ENCODE results near the gene BMPR1A. TPM values are rescaled to one million over a fixed set of nuclear protein-coding genes. Genes with fewer than 3 reads are reported as not detected.

Gene BMPR1A
- total RNA-seq, 1 donor = 71.7 TPM

DNA sequence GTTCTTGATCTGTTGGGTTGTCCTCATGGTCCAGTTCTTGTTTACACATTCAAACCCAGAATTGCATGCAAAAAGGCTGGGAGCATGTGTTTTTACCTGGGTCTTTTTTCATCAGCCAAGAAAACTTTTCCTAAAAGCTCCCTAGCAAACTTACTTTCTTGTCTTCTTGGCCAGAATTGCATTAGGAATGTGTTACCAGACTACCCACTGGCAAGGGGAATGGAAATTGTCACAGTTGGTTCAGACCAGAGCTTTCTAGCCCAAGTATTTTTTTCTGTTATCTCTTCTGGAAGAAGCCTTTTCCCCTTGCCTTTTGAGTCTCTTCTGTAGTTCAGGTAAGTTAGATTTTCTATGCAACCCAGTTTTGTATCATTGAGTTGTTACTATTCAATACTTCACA lies 77.5 kb downstream of the BMPR1A start:
- H3K4me1 ChIP-seq (ENCODE audit: insufficient read depth, low read length) = no peaks in the 10 kb centered on the region
- H3K79me2 ChIP-seq (ENCODE audit: insufficient read depth, low read length) = peaks cover 82% of the 10 kb centered on the region
- H3K36me3 ChIP-seq (ENCODE audit: insufficient read depth, low read length) = no peaks in the 10 kb centered on the region
- DNase-seq (ENCODE audit: insufficient read length, low spot score, missing footprints) = no peak
- no peak overlapping the region for H3K27ac ChIP-seq (ENCODE audit: low read depth, low read length)
- H3K9me3 ChIP-seq (ENCODE audit: low read depth, low read length) = no peaks in the 10 kb centered on the region
- no peak overlapping the region for H3K4me3 ChIP-seq (ENCODE audit: insufficient read depth, low read length)
- no peak overlapping the region for H3K4me2 ChIP-seq (ENCODE audit: insufficient read depth, low read length)
- H3K27me3 ChIP-seq (ENCODE audit: insufficient read depth, low read length) = no peaks in the 10 kb centered on the region
- no peak overlapping the region for H2AFZ ChIP-seq (ENCODE audit: low read length)
- TF ChIP-seq, protein P1, sequence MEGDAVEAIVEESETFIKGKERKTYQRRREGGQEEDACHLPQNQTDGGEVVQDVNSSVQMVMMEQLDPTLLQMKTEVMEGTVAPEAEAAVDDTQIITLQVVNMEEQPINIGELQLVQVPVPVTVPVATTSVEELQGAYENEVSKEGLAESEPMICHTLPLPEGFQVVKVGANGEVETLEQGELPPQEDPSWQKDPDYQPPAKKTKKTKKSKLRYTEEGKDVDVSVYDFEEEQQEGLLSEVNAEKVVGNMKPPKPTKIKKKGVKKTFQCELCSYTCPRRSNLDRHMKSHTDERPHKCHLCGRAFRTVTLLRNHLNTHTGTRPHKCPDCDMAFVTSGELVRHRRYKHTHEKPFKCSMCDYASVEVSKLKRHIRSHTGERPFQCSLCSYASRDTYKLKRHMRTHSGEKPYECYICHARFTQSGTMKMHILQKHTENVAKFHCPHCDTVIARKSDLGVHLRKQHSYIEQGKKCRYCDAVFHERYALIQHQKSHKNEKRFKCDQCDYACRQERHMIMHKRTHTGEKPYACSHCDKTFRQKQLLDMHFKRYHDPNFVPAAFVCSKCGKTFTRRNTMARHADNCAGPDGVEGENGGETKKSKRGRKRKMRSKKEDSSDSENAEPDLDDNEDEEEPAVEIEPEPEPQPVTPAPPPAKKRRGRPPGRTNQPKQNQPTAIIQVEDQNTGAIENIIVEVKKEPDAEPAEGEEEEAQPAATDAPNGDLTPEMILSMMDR (IDR thresholded peaks at IDR 0.05; ENCODE audit: extremely low read depth, low read depth, low read length) = no peak
- H4K20me1 ChIP-seq (ENCODE audit: insufficient read depth, low read length) = peaks cover 56% of the 10 kb centered on the region

DNA sequence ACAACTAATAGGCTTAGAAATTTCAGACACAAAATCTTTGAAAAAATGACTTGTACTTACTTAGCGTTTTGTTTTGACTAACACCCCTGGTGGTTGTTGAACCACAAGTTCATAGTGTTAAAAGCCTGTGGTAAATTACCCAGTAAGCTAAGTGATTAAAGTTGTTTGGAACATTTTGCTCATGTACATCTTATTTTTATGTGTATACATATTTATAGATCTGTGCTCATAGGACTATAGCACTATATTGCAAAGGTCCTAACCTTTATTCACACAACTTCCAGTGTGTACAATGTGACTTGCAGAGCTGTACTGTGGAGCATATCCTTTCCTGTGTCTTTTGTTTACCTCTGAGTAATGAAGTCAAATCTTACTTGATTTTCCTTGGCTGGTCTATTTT lies 79.6 kb downstream of the BMPR1A start:
- Histone ChIP-seq H4K20me1 (ENCODE audit: insufficient read depth, low read length) (peaks cover 41% of the 10 kb centered on the region), H3K36me3 (ENCODE audit: insufficient read depth, low read length) (no peaks in the 10 kb centered on the region), H3K79me2 (ENCODE audit: insufficient read depth, low read length) (peaks cover 65% of the 10 kb centered on the region), H3K4me2 (ENCODE audit: insufficient read depth, low read length) (no peak overlapping the region), H3K4me1 (ENCODE audit: insufficient read depth, low read length) (no peaks in the 10 kb centered on the region), H2AFZ (ENCODE audit: low read length) (no peak overlapping the region), H3K27me3 (ENCODE audit: insufficient read depth, low read length) (no peaks in the 10 kb centered on the region), H3K9me3 (ENCODE audit: low read depth, low read length) (no peaks in the 10 kb centered on the region), H3K4me3 (ENCODE audit: insufficient read depth, low read length) (no peak overlapping the region), H3K27ac (ENCODE audit: low read depth, low read length) (no peak overlapping the region)
- TF ChIP-seq, protein P1 (IDR thresholded peaks at IDR 0.05; ENCODE audit: extremely low read depth, low read depth, low read length) = no peak
- DNase-seq (ENCODE audit: insufficient read length, low spot score, missing footprints) = no peak

DNA sequence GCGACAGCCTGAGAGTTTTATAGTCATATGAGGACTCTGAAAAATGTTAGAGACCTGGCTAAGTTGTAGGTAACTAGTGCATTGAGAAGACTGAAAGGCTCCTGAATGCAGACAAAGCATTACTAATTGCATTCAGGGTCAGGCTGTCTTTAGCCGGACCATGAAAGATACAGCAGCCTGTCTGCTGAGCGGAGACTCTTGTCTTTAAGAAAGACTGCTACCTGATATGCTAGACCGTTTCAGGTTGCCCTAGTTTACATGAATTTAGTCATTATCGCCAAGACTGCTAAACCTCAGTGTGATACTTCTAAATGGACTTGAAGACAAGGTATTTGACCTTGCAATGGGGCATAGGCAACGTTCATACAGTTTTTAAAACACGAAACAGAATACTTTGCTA lies 81.2 kb downstream of the BMPR1A start:
- H3K4me2 ChIP-seq (ENCODE audit: insufficient read depth, low read length) = no peak overlapping the region
- no peak overlapping the region for H3K27ac ChIP-seq (ENCODE audit: low read depth, low read length)
- H3K4me3 ChIP-seq (ENCODE audit: insufficient read depth, low read length) = no peak overlapping the region
- no peaks in the 10 kb centered on the region for H3K9me3 ChIP-seq (ENCODE audit: low read depth, low read length)
- H3K4me1 ChIP-seq (ENCODE audit: insufficient read depth, low read length) = no peaks in the 10 kb centered on the region
- no peak overlapping the region for H2AFZ ChIP-seq (ENCODE audit: low read length)
- peaks cover 51% of the 10 kb centered on the region for H3K79me2 ChIP-seq (ENCODE audit: insufficient read depth, low read length)
- no peaks in the 10 kb centered on the region for H3K36me3 ChIP-seq (ENCODE audit: insufficient read depth, low read length)
- TF ChIP-seq, protein P1 (IDR thresholded peaks at IDR 0.05; ENCODE audit: extremely low read depth, low read depth, low read length) = no peak
- H4K20me1 ChIP-seq (ENCODE audit: insufficient read depth, low read length) = peaks cover 37% of the 10 kb centered on the region
- DNase-seq (ENCODE audit: insufficient read length, low spot score, missing footprints) = no peak
- no peaks in the 10 kb centered on the region for H3K27me3 ChIP-seq (ENCODE audit: insufficient read depth, low read length)

DNA sequence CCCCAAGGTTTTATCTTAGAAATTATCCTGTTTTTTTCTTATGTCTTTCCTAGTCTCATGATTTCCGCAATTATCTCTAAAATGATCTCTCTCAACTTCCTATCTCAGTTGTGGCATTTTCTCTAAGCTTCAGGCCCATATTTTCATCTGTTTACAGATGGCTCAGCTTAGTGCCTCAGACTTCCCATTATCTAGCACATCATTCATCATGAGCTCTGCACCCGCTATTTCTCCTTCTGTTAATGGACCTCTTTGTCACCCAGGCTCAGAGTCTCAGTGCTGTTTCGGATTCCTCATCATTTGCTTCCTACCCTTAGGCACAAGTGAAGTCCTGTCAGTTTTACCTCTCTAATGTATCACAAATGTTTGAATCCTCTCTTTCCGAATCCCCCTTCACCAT lies 84.1 kb downstream of the BMPR1A start:
- Histone ChIP-seq H3K4me2 (ENCODE audit: insufficient read depth, low read length) (no peak overlapping the region), H4K20me1 (ENCODE audit: insufficient read depth, low read length) (peaks cover 16% of the 10 kb centered on the region), H3K4me1 (ENCODE audit: insufficient read depth, low read length) (no peaks in the 10 kb centered on the region), H3K4me3 (ENCODE audit: insufficient read depth, low read length) (no peak overlapping the region), H3K9me3 (ENCODE audit: low read depth, low read length) (no peaks in the 10 kb centered on the region), H3K27ac (ENCODE audit: low read depth, low read length) (no peak overlapping the region), H3K36me3 (ENCODE audit: insufficient read depth, low read length) (no peaks in the 10 kb centered on the region), H3K79me2 (ENCODE audit: insufficient read depth, low read length) (peaks cover 31% of the 10 kb centered on the region), H2AFZ (ENCODE audit: low read length) (no peak overlapping the region), H3K27me3 (ENCODE audit: insufficient read depth, low read length) (no peaks in the 10 kb centered on the region)
- no peak for DNase-seq (ENCODE audit: insufficient read length, low spot score, missing footprints)
- TF ChIP-seq, protein P1 (IDR thresholded peaks at IDR 0.05; ENCODE audit: extremely low read depth, low read depth, low read length) = no peak
